ENCODE data around the gene BRICD5.

BRICD5 gene

GRCh38 chr16:2183671-2184070 lies 27.0 kb downstream of the BRICD5 start:
- DNase-seq (ENCODE audit: low read depth in 1 of 2, low spot score in 1 of 2), result no peak

- DNase-seq (ENCODE audit: low read depth in 1 of 2, low spot score in 1 of 2), result no peak
Observed at GRCh38 chr16:2181952-2182351, 28.7 kb downstream of the BRICD5 start.

GRCh38 chr16:2180962-2181923 lies 29.4 kb downstream of the BRICD5 start:
- DNase-seq (ENCODE audit: low read depth in 1 of 2, low spot score in 1 of 2), result no peak

- DNase-seq (ENCODE audit: low read depth in 1 of 2, low spot score in 1 of 2), result no peak
Observed at GRCh38 chr16:2180461-2180860, 30.2 kb downstream of the BRICD5 start.

DNA sequence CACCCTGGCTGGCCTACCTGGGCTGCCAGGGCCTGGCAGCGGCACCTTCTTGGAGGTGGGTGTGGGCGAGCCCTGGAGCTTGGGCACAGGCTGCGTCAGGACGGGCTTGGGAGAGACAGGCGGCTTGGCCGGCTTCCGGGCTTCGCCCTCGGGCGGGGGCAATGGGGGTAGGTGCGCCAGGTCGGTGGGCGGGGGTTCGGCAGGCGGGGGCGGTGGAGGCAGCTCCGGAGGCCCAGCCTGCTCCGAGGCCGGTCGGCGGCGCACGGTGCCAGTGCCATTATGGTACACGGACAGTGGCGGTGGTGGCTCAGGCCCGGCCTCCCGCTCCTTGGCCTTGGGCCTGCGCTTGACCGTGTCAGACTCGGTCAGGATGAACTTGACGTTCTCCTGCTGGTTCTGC lies 31.1 kb downstream of the BRICD5 start:
- DNase-seq (ENCODE audit: low read depth in 1 of 2, low spot score in 1 of 2), result no peak

GRCh38 chr16:2179107-2179501 lies 31.6 kb downstream of the BRICD5 start:
- no peak for DNase-seq (ENCODE audit: low read depth in 1 of 2, low spot score in 1 of 2)

DNA sequence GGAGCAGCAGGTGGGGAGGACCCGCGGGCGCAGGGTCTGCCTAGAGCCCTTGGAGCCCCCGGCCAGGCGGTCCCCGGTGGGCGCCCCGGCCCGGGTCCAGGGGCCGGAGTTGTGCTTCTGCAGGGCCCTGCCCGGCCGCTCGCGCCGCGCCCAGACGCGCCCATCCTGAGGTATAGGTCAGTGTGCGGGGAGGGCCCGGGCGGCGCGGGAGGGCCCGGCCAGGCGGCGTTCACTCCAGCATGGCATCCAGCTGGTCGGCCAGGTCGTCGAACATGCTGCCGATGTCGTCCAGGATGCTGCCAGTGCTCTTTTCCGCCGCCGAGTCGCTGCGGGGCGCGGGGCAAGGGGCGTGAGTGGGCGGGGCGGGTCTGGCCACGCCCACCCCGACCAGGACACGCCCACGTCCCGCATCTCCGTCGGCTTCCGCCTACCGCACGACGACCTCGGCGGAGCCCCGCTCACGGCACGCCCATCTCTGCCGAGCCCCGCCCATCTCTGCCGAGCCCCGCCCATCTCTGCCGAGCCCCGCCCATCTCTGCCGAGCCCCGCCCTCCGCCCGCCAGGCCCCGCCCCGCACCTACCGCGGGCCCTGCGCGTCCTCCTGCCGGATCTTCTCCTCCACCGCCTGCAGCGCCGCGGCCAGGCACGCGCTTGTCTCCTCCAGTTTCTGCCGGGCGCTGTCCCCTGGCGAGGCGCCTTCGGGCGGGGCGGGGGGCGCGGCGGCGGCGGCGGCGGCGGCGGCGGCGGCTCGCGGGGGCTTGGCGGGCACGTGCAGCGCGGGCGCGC lies 32.1 kb downstream of the BRICD5 start:
- DNase-seq (ENCODE audit: low read depth in 1 of 2, low spot score in 1 of 2), result no peak

GRCh38 chr16:2177561-2177960 lies 33.1 kb downstream of the BRICD5 start:
- no peak for DNase-seq (ENCODE audit: low read depth in 1 of 2, low spot score in 1 of 2)

DNA sequence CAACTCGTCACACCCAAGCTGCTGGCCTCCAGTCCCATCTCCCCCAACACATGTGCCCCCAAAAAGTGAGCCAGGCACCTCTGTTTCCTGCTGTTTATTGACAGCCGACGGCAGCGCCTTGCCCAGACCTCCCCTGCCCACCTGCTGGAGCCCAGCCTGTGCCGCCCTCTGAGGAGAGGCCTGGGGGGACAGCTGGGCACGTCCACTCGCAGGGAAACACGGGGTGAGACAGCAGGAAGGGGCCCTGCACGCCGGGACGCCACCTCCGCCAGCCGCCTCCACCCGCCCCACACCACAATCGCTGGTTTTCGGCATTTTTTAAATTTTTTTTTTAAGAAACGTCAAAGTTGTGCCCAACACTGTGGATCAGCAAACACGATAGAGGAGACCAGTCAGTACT lies 33.6 kb downstream of the BRICD5 start:
- no peak for DNase-seq (ENCODE audit: low read depth in 1 of 2, low spot score in 1 of 2)

DNA sequence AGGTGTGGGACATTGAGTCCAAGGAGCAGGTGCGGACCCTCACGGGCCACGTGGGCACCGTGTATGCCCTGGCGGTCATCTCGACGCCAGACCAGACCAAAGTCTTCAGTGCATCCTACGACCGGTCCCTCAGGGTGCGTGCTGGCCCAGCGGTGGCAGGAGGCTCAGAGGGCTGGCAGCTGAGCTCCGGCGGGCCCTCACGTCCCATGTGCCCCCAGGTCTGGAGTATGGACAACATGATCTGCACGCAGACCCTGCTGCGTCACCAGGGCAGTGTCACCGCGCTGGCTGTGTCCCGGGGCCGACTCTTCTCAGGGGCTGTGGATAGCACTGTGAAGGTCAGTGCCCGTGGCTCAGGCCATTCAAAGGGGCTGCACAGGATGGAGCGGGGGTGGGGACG lies 34.6 kb downstream of the BRICD5 start:
- DNase-seq (ENCODE audit: low read depth in 1 of 2, low spot score in 1 of 2), result no peak

DNA sequence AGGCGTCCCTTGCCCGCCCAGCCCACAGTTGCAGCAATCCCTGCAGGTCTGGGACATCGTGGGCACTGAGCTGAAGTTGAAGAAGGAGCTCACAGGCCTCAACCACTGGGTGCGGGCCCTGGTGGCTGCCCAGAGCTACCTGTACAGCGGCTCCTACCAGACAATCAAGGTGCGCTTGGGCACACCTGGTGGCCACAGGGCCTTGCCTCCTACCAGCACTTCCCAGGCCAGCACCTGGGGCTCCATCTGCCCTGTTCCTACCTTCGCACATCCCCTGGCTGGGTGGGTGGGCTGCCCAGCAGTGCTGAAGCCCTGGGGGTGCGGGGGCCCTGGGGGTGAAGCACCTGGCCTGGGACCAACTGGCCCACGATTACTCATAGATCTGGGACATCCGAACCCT lies 35.2 kb downstream of the BRICD5 start:
- no peak for DNase-seq (ENCODE audit: low read depth in 1 of 2, low spot score in 1 of 2)

GRCh38 chr16:2174396-2175131 lies 36.1 kb downstream of the BRICD5 start:
- DNase-seq (ENCODE audit: low read depth in 1 of 2, low spot score in 1 of 2), result no peak

DNA sequence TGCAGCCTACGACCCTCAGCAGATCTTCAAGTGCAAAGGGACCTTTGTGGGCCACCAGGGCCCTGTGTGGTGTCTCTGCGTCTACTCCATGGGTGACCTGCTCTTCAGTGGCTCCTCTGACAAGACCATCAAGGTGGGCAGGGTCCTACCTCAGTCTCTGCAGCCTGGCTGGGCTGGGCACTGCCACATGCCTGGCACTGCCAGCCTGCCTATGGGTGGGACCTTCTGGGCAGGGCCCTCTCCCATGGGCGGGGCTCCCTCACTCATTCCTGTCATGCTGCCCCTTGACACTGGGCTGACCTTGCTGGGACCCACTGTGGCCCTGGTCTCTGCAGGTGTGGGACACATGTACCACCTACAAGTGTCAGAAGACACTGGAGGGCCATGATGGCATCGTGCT lies 36.7 kb downstream of the BRICD5 start:
- DNase-seq (ENCODE audit: low read depth in 1 of 2, low spot score in 1 of 2), result no peak

DNA sequence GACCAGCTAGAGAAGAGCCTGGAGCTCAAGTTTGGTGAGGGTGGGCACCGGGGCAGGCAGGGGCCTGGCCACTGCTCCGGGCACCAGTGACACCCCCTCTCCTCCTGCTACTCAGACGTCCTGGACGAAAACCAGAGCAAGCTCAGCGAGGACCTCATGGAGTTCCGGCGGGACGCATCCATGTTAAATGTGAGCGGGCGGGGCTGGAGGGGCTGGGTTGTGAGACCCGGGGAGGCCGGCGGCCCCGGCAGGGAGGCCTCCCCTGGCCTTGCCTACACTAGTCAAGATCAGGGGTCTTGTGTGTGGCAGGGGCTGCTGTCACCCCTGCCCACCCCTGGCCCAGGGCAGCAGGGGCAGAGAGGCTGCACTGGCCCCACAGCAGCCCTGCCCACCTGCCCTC lies 37.3 kb downstream of the BRICD5 start:
- no peak for DNase-seq (ENCODE audit: low read depth in 1 of 2, low spot score in 1 of 2)

- no peak for DNase-seq (ENCODE audit: low read depth in 1 of 2, low spot score in 1 of 2)
Observed at GRCh38 chr16:2172688-2173335, 37.9 kb downstream of the BRICD5 start.

- DNase-seq (ENCODE audit: low read depth in 1 of 2, low spot score in 1 of 2), result no peak
Observed at GRCh38 chr16:2171601-2172178, 39.0 kb downstream of the BRICD5 start.

- DNase-seq (ENCODE audit: low read depth in 1 of 2, low spot score in 1 of 2), result no peak
Observed at GRCh38 chr16:2170587-2171435, 39.9 kb downstream of the BRICD5 start.

DNA sequence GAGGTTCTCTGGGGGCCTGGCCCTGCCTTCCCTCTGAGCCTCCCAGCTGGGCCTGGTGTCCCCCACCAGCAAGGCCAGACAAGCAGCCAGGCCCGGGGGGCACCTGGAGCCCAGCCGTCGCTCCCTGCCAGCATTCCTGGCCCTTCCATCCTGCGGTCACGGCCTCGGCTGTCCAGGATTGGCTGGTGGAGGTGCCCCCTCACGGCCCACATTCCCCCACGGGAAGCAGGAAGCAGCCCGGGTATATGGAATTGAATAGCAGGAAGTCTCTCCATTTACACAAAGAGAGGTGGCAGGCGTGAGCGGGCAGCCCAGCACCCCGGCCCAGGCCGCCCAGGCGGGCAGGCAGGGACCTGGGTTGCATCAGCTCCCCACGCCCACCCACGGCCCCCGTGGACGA lies 40.6 kb downstream of the BRICD5 start:
- no peak for DNase-seq (ENCODE audit: low read depth in 1 of 2, low spot score in 1 of 2)

- DNase-seq (ENCODE audit: low read depth in 1 of 2, low spot score in 1 of 2), result no peak
Observed at GRCh38 chr16:2167068-2167638, 43.5 kb downstream of the BRICD5 start.

All from activated CD4-positive, alpha-beta T cell treated with anti-CD3 and anti-CD28 coated beads, Interleukin-2, amount 50 U/mL, for 24 hours (primary cell).